GM21529 (cell line): Measurements from ENCODE around the gene FBXO4.
A peak's percentile ranks its signal among the peaks of the same experiment; 100 is the strongest.

ENCODE experiments used
- ATAC-seq: cut with Tn5 transposase; IDR thresholded peaks from one replicate; pipeline ENCODE4 v1.9.1; 2021; ENCODE audit not compliant: unreplicated experiment

The FBXO4 gene

GRCh38 chr5:41924872-41925554, at the start of gene FBXO4:
FBXO4 (plus strand) TSS chr5:41925281; CDS start chr5:41925310, 29 bp downstream.
- ATAC-seq = peak; percentile 94

GRCh38 chr5:41876678-41877077, 48.4 kb upstream of the FBXO4 start:
- ATAC-seq = no peak

GRCh38 chr5:41877408-41877807, 47.7 kb upstream of the FBXO4 start:
- no peak for ATAC-seq

GRCh38 chr5:41878173-41878572, 46.9 kb upstream of the FBXO4 start:
- no peak for ATAC-seq

- no peak for ATAC-seq
These were observed 46.2 kb upstream of the FBXO4 start for GRCh38 chr5:41878643-41879478.

GRCh38 chr5:41882765-41883164, 42.3 kb upstream of the FBXO4 start:
- no peak for ATAC-seq

DNA sequence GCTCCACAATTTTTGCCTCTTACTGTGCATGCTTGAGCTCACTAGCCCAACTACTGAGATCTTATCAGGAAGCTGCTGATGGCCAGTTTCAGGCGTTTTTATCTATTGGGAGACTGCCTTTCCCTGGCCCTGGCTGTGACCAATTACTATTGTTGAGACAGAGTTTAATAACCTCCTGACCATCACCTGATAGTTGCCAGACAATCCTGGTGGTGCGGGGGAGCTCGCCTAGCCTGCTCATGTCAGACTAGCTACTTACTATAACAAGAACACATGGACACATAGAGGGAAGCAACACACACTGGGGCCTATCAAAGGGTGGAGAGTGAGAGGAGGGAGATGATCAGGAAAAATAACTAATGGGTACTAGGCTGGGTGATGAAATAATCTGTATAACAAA, 41.8 kb upstream of the FBXO4 start:
- no peak for ATAC-seq

DNA sequence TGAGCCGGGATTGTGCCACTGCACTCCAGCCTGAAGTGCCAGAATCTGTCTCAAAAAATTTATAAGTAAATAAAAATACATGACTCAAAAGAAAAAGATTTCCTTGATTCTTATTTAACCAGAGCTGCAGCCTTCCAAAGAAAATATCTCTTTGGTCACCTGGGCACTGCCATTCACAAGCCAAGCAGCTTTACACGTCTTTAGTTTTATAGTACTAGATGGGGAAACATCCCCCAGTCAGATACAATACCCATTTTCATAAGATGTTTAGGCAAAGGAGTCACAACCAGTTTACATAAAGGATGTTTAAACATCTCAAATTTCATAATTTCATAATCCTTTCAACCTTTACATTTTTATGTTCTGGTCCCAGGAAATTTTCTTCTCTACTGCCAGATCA, 41.1 kb upstream of the FBXO4 start:
- no peak for ATAC-seq

GRCh38 chr5:41885286-41885685, 39.8 kb upstream of the FBXO4 start:
- ATAC-seq = no peak

- peak; percentile 39 for ATAC-seq
These were observed 33.9 kb upstream of the FBXO4 start for GRCh38 chr5:41891066-41891707.

- no peak for ATAC-seq
These were observed 33.0 kb upstream of the FBXO4 start for GRCh38 chr5:41892031-41892430.

DNA sequence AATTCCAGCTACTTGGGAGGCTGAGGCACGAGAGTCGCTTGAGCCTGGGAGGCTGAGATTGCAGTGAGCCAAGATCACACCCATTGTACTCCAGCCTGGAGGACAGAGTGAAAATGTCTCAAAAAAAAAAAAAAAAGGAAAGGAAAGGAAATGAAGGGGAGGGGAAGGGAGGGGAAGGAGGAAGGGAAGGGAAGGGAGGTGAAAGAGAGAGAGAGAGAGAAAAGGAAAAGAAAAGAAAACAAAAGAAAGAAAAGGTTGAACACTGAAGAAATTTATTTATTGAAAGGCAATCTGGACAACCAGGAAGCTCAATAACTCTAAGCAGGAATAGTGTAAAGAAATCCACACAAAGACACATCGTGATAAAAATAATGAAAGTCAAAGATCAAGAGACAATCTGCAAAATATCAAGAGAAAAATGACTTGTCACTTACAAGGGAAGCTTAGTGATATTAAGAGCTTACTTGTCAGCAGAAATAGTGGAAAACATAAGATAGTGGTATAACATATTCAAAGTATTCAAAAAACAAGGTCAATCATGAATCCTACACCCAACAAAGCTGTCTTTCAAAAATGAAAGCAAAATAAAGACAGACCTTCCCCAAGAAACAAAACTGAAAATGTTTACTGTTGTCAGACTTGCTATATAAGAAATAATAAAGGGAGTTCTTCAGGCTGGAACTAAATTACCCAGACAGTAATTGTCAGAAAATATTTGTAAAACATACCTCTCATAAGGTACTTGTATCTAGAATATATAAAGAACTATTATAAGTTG, 31.8 kb upstream of the FBXO4 start:
- ATAC-seq = peak; percentile 77

DNA sequence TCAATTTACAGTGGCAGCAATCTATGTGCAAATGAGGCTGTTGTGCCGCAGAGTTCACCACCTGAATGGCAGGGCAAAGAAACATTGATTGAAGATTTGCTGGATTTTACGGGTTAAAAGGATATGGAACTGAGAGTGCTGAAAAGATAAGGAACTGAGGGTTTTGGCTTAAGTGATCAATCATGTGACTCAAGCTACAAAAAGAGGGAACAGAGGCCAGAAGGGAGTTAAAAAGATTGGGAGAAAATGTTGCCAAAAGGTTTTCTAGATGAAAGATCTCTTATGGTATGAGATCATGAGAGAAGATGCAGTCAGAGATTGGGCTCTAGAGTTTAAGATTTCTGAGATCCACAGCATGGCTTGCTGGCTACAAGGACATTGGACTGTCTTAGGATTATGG, 28.9 kb upstream of the FBXO4 start:
- no peak for ATAC-seq

DNA sequence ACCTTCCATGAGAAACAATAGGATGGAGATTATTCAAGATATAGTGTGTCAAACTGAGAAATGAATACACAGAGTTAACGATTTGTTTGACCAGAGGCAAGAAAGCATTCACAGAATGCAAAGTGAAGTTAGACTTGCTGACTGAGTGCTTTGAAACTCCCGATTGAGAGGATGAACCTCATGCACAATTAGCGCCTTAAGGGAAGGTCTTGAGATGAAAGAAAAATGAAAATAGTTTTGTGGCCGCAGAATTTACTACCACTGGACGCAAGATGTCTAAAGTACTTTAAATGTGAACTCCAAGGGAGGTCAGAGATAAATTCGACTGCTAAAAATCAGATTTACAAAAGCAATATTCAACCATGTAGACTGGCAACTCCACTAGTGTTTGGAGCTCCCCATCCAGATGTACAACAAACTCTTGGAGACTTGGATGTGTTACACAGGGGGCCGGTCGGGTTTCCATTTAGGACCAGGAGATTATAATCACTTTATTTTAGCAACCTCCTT, 21.6 kb upstream of the FBXO4 start:
- ATAC-seq = no peak

DNA sequence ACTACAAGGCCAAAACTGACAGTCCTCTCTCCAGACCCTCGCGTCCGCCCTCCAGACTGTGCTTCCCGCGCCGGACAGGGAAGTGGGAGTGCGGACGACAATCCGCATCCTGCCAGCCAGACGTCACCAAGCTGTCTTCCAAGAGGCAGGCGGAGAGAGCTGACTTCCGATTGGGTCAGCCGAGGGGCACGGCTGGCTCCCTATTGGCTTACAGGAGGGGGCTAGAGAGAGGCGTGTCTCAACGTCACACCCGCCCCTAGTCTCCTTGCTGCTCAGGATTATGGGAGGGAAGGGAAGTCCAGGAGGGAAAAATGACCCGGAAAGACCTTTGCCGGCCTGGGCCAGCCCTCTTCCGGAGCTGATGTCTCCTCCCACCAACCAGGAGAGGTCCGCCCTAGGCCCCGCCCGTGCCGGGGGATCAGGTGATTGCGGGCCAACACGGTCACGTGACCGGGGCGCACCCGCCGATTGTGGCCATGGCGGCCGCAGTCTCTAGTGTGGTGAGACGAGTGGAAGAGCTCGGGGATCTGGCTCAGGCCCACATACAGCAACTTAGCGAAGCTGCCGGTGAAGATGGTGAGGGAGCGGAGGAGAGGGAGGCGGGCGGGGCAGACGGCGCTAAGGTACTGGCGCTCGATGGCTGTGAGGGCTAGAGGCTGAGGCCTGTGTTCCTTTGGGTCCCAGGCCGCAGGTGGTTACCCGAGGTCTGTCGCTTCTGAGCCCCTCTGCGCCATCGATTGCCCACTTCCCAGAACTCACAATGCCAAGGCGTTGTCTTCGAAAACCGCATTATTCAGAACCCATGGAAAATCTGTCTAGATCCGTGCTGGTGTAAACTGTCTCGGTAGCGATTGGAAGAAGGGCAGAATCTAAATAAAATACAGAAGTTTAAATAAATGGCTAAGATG, 20.9 kb upstream of the FBXO4 start, which contains the start of gene RIMOC1:
Gene RIMOC1 (plus strand): TSS at position 453 of the 908 bp plus-strand sequence. CDS start 24 bp downstream, at position 477.
- peak; percentile 99 for ATAC-seq

- no peak for ATAC-seq
These were observed 18.9 kb upstream of the FBXO4 start for GRCh38 chr5:41906151-41906550.

- no peak for ATAC-seq
These were observed 16.6 kb upstream of the FBXO4 start for GRCh38 chr5:41908374-41909079.

DNA sequence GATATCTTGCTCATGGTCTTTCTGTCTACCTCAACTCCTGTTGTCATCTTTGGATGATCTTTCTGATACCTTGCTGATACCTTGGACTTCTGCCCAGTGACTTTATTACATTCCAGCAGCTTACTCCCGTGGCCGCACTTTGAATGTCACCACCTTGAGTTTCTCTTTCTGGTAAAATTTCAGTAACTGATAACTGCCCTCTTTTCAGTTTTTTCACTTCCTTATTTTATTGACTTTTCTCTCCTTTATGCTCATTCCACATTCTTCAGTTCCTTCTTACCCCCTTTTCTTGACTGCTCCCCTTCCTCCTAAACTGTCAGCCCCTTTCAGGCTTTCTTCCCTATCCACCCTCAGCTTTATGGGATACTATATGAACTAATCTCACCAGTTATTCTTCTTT, 7.0 kb upstream of the FBXO4 start:
- ATAC-seq = peak; percentile 59

DNA sequence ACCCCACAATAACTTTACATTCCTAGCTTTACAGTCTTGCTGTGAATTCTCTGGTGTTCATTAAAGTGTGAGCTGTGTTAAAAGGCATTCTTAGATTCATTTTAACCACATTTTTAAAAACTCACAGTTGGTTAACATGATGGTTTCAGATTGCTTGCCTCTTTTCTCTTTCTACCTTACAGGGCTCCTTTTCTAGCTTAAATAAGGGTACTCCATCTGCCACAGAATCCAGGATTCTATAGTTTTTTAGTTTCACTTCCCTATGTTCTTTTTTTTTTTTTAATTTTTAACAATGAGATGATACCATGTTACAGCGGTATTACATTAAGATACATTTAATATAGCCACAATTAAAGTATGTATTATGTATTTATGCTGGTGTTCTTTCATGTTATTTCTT, 3.9 kb upstream of the FBXO4 start:
- ATAC-seq = no peak
